GM18870 (cell line): Measurements from ENCODE around the gene C1orf198.

Source experiments
- ATAC-seq: cut with Tn5 transposase; IDR thresholded peaks from one replicate; pipeline ENCODE4 v1.9.1; 2021; ENCODE audit warnings: moderate library complexity; ENCODE audit not compliant: unreplicated experiment

C1orf198 gene

GRCh38 chr1:230790026-230790425 lies 78.3 kb downstream of the C1orf198 start:
- ATAC-seq = no peak

GRCh38 chr1:230788561-230789275 lies 79.6 kb downstream of the C1orf198 start:
- ATAC-seq = no peak

GRCh38 chr1:230787471-230787870 lies 80.8 kb downstream of the C1orf198 start:
- no peak for ATAC-seq
